Lower lobe of right lung (tissue), 2 donors: ENCODE data around the gene EVI5. TPM values are rescaled to one million over a fixed set of nuclear protein-coding genes. Genes with fewer than 3 reads are reported as not detected.
"Not testable (repeated sequence)": the region's sequence is repeated elsewhere in the genome, so short reads cannot be mapped to it uniquely, and the experiment has no call there.

Experiments
- ATAC-seq, 2 donors: fragments of 200-7000 bp; cut with Tn5 transposase; one replicate each; pipeline ENCODE4 v1.9.1; 2020 to 2022; ENCODE audit warnings: mild to moderate bottlenecking in 2 of 2, moderate library complexity in 2 of 2
- DNase-seq: peaks from one replicate; pipeline ENCODE4 v3.0.0-alpha.2; 2020
- H3K27ac ChIP-seq: fragments of 200-600 bp; one replicate; pipeline ENCODE4 v1.8.0; 2022
- H3K27me3 ChIP-seq: fragments of 200-600 bp; one replicate; pipeline ENCODE4 v1.8.0; 2022; ENCODE audit warnings: low read depth
- H3K36me3 ChIP-seq: fragments of 200-600 bp; one replicate; pipeline ENCODE4 v1.8.0; 2022; ENCODE audit warnings: mild to moderate bottlenecking
- H3K4me1 ChIP-seq: fragments of 200-600 bp; one replicate; pipeline ENCODE4 v1.8.0; 2022
- H3K4me3 ChIP-seq: fragments of 200-600 bp; one replicate; pipeline ENCODE4 v1.8.0; 2022; ENCODE audit warnings: mild to moderate bottlenecking
- H3K9me3 ChIP-seq: fragments of 200-600 bp; one replicate; pipeline ENCODE4 v1.8.0; 2022
- intact Hi-C: fragments of 100-400 bp; cut with DNase I; formaldehyde crosslinking; loops from one replicate; pipeline ENCODE4 v1.11.0; 2022
- total RNA-seq: library from RNA; stranded (reverse); fragmentation: NEBNext Ultra II Directional; extraction: Animal tissue kit (Norgen Biotek cat#: 25700); gene quantifications from one replicate; pipeline ENCODE4 v1.2.1, GENCODE V29; 2021
- TF ChIP-seq, protein P1 (sequence below): fragments of 200-600 bp; IDR thresholded peaks from one replicate; pipeline ENCODE4 v1.8.0; 2022; ENCODE audit warnings: antibody characterized with exemption, mild to moderate bottlenecking
- donor health status: DM: no; HTN: yes; CAD: no; lungs with severe emphysema.

EVI5 gene
- total RNA-seq, 1 donor from 2014 or later, result 48.5 TPM

DNA sequence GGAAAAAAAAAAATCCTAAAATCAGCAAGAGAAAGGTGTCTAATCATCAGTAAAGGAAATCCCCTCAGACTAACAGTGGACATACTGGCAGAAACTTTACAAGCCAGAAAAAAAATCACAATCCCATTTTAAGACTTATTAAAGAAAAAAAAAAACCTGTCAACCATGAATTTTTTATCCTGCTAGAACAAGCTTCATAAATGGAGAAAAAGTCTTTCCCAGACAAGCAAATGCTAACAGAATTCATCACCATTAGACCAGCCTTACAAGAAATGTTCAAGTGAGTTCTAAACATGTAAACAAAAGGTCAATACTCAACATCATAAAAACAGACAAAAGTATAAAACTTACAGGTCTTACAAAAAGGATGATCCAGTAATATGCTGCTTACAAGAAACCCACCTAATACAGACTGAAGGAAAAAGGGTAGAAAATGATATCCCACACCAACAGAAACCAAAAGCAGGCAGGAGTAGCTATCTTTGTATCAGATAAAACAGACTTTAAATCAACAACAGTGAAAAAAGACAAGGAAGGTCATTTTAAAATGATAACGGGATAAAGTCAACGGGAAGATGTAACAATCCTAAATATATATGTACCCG is 129.6 kb downstream of the EVI5 start:
- H3K4me3 ChIP-seq, result no peak overlapping the region
- H3K9me3 ChIP-seq, result peaks cover 21% of the 10 kb centered on the region
- no peak overlapping the region for H3K27ac ChIP-seq
- H3K4me1 ChIP-seq, result no peaks in the 10 kb centered on the region
- ATAC-seq (no peak), DNase-seq (no peak)
- no peaks in the 10 kb centered on the region for H3K27me3 ChIP-seq
- peaks cover 10% of the 10 kb centered on the region for H3K36me3 ChIP-seq
- intact Hi-C loops, result no loop called here
- TF ChIP-seq, protein P1, sequence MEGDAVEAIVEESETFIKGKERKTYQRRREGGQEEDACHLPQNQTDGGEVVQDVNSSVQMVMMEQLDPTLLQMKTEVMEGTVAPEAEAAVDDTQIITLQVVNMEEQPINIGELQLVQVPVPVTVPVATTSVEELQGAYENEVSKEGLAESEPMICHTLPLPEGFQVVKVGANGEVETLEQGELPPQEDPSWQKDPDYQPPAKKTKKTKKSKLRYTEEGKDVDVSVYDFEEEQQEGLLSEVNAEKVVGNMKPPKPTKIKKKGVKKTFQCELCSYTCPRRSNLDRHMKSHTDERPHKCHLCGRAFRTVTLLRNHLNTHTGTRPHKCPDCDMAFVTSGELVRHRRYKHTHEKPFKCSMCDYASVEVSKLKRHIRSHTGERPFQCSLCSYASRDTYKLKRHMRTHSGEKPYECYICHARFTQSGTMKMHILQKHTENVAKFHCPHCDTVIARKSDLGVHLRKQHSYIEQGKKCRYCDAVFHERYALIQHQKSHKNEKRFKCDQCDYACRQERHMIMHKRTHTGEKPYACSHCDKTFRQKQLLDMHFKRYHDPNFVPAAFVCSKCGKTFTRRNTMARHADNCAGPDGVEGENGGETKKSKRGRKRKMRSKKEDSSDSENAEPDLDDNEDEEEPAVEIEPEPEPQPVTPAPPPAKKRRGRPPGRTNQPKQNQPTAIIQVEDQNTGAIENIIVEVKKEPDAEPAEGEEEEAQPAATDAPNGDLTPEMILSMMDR, result no peak

DNA sequence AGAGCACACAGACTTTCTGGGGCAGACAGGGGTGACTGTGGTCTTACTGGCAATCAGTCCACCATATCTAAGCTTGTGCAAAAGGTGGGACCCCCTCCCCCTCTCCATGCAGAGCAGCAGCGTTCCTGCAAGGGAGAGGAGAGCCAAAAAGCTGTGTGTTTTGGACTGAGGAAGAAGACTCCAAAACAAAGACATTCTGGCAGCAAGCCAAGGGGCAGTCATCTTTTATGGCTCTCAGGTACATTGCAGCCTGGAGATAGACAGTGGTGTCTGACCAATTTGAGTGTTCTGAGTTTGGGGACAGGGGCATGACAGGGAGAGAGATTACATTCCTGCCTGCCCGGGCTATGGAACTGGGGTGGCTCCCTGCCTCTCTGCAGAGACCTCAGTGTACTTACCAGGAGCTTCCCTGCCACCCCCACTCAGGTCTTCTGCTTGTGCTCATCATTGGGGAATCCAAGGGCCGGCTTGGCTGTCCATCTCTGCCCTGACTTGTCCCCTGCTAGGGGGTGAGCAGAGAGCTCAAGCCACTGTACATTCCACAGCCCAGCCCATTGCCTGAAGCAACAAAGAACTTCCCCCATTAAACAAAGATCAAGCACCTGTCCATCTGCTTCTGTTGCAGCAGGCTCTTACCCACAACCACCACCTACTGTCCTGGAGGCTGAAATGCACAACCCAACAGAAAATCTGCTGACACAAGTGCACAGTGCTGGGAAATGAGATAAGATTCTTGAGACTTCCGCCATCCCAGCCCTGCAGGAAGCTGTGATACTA is 131.1 kb downstream of the EVI5 start:
- DNase-seq (no peak), ATAC-seq (no peak)
- H3K27ac ChIP-seq, result no peak overlapping the region
- H3K4me1 ChIP-seq, result no peaks in the 10 kb centered on the region
- H3K9me3 ChIP-seq, result peaks cover 21% of the 10 kb centered on the region
- intact Hi-C loops, result no loop called here
- peaks cover 10% of the 10 kb centered on the region for H3K36me3 ChIP-seq
- H3K4me3 ChIP-seq, result no peak overlapping the region
- TF ChIP-seq, protein P1, result no peak
- no peaks in the 10 kb centered on the region for H3K27me3 ChIP-seq

DNA sequence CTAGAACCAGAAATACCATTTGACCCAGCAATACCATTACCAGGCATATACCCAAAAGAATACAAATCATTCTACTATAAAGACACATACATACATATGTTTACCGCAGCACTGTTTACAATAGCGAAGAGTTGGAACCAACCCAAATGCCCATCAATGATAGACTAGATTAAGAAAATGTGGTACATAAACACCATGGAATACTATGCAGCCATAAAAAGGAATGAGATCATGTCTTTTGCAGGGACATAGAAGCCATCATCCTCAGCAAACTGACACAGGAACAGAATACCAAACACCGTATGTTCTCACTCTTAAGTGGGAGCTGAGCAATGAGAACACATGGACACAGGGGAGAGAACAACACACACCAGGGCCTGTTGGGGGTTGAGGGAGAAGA is 144.2 kb downstream of the EVI5 start:
- ATAC-seq, H3K4me1 ChIP-seq, intact Hi-C loops, H3K27ac ChIP-seq, H3K9me3 ChIP-seq, H3K36me3 ChIP-seq, H3K4me3 ChIP-seq, DNase-seq, H3K27me3 ChIP-seq: not testable (repeated sequence)

DNA sequence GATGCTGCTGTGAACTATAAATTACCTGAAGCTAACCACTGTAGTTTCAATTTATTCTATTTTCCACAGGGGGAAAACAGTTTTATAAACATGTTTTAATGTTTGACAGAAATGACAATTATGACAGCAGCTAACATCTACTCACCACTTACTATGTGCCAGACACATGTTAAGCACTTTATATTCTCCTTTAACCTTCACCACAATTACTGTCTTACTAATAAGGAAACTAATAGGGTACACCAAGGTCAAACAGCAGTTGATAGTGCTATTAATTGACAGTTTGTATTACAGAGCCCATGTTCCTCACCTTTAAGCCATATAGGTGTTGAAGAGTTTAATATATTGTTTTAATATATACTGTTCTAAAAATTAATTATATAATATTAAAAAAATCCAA is 146.4 kb downstream of the EVI5 start:
- intact Hi-C loops, result no loop called here
- DNase-seq (no peak), ATAC-seq (no peak)
- no peaks in the 10 kb centered on the region for H3K27me3 ChIP-seq
- no peak overlapping the region for H3K27ac ChIP-seq
- TF ChIP-seq, protein P1, result no peak
- no peak overlapping the region for H3K4me3 ChIP-seq
- H3K36me3 ChIP-seq, result peaks cover 17% of the 10 kb centered on the region
- no peaks in the 10 kb centered on the region for H3K9me3 ChIP-seq
- no peaks in the 10 kb centered on the region for H3K4me1 ChIP-seq

DNA sequence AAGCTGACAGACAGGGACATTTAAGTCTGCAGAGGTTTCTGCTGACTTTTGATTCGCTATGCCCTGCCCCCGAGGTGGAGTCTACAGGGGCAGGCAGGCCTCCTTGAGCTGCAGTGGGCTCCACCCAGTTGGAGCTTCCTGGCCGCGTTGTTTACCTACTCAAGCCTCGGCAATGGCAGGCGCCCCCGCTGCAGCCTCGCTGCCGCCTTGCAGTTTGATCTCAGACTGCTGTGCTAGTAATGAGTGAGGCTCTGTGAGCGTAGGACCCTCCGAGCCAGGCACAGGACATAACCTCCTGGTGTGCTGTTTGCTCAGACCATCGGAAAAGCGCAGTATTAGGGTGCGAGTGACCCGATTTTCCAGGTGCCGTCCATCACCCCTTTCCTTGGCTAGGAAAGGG is 149.7 kb downstream of the EVI5 start:
- ATAC-seq, DNase-seq, H3K27ac ChIP-seq, H3K9me3 ChIP-seq, H3K27me3 ChIP-seq, H3K4me1 ChIP-seq, intact Hi-C loops, H3K4me3 ChIP-seq: not testable (repeated sequence)
- H3K36me3 ChIP-seq, result peaks cover 17% of the 10 kb centered on the region

DNA sequence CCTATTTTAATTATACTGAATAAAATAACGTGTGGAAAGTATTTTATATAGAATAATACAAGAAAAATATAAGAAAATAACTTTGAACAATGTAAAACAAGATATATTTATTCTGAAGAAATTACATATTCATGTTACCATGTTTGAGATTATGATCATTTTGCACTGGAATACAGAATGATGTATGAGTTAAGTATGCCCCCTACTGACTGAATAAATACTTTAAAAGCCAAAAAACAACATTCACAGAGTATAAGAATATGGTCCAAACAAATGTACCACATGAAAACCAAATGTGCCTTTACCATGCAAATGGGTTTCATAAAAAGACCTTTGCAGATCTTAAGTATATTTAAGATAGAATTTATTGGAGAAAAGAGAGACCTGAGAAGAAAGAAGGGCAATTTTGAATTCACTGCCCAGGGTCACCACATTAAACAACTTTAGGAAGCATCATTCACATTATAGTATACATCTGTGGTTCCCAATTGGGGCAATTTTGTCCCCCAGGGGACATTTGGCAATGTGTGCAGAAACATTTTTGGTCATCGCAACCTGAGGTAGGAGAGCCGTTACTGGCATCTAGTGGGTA is 161.6 kb downstream of the EVI5 start:
- Histone ChIP-seq H3K36me3 (peaks cover 27% of the 10 kb centered on the region), H3K27ac (no peak overlapping the region), H3K4me3 (no peak overlapping the region), H3K4me1 (no peaks in the 10 kb centered on the region), H3K27me3 (no peaks in the 10 kb centered on the region), H3K9me3 (no peaks in the 10 kb centered on the region)
- intact Hi-C loops, result no loop called here
- ATAC-seq (no peak), DNase-seq (no peak)
- TF ChIP-seq, protein P1, result peak; percentile 25
